Measurements from ENCODE around the gene SEZ6L.

- TF ChIP-seq CTCF (IDR thresholded peaks at IDR 0.05 in 2 of 3, conservative IDR thresholded peaks at IDR 0.05 in 1 of 3; ENCODE audit: borderline replicate concordance in 1 of 3, insufficient read depth in 1 of 3, low read depth in 2 of 3, low read length in 2 of 3) = no peak
- no peak for TF ChIP-seq TCF7L2 (IDR thresholded peaks at IDR 0.05; ENCODE audit: borderline replicate concordance, extremely low read depth, insufficient read depth, insufficient read length)
- TF ChIP-seq EZH2 (IDR thresholded peaks at IDR 0.05) = no peak
- no peak for TF ChIP-seq JUND (IDR thresholded peaks at IDR 0.05)
- no peak for TF ChIP-seq ZNF274 (IDR thresholded peaks at IDR 0.05; ENCODE audit: low read depth, low read length)
- TF ChIP-seq EZH2phosphoT487 (IDR thresholded peaks at IDR 0.05; ENCODE audit: borderline replicate concordance) = no peak
These were observed 226.7 kb downstream of the SEZ6L start for GRCh38 chr22:26395926-26396325.

Data from HCT116 (cell line).